Muscle layer of duodenum (tissue), 2 donors: ENCODE measurements around the gene ACAD8.
A peak's percentile ranks its signal among the peaks of the same experiment; 100 is the strongest.
"Not testable (repeated sequence)": the region's sequence is repeated elsewhere in the genome, so short reads cannot be mapped to it uniquely, and the experiment has no call there.

ENCODE experiments used
- H3K27ac ChIP-seq: one replicate; pipeline ENCODE4 v1.7.0; 2013; ENCODE audit warnings: mild to moderate bottlenecking, low read length
- H3K27me3 ChIP-seq: one replicate; pipeline ENCODE4 v1.7.0; 2013; ENCODE audit warnings: low read depth, mild to moderate bottlenecking, control low read depth, low read length
- H3K36me3 ChIP-seq, 2 donors: one replicate each; pipeline ENCODE4 v1.7.0; 2013; ENCODE audit warnings: low read length in 2 of 2, control low read depth in 1 of 2, mild to moderate bottlenecking in 1 of 2; ENCODE audit not compliant: insufficient read depth in 2 of 2, control insufficient read depth in 1 of 2
- H3K4me1 ChIP-seq, 2 donors: one replicate each; pipeline ENCODE4 v1.7.0; 2013; ENCODE audit warnings: low read length in 2 of 2, mild to moderate bottlenecking in 2 of 2, control low read depth in 1 of 2, moderate library complexity in 1 of 2; ENCODE audit not compliant: insufficient read depth in 2 of 2, control insufficient read depth in 1 of 2
- H3K4me3 ChIP-seq, 2 donors: one replicate each; pipeline ENCODE4 v1.7.0; 2013; ENCODE audit warnings: low read length in 2 of 2, low read depth in 1 of 2, mild to moderate bottlenecking in 1 of 2
- H3K9me3 ChIP-seq, 2 donors: one replicate each; pipeline ENCODE4 v1.7.0; 2013; ENCODE audit warnings: low read length in 2 of 2, control low read depth in 1 of 2, mild to moderate bottlenecking in 1 of 2; ENCODE audit not compliant: control insufficient read depth in 1 of 2
- donor health status: healthy.

Gene ACAD8

GRCh38 chr11:134271978-134272377 is 18.6 kb downstream of the ACAD8 start:
- Histone ChIP-seq H3K9me3 (no peaks in the 10 kb centered on the region), H3K4me1 (peaks cover 6 to 18% of the 10 kb centered on the region in 2 donors), H3K36me3 (no peaks in the 10 kb centered on the region), H3K4me3 (no peak overlapping the region), H3K27ac (no peak overlapping the region), H3K27me3 (peaks cover 38% of the 10 kb centered on the region)

- peaks cover 6 to 24% of the 10 kb centered on the region in 2 donors for H3K4me1 ChIP-seq
- no peak overlapping the region for H3K27ac ChIP-seq
- peaks cover 44% of the 10 kb centered on the region for H3K27me3 ChIP-seq
- H3K36me3 ChIP-seq = no peaks in the 10 kb centered on the region
- no peak overlapping the region for H3K4me3 ChIP-seq
- no peaks in the 10 kb centered on the region for H3K9me3 ChIP-seq
Observed at GRCh38 chr11:134272381-134273316, 19.3 kb downstream of the ACAD8 start.

GRCh38 chr11:134273317-134273712 is 19.9 kb downstream of the ACAD8 start:
- no peaks in the 10 kb centered on the region for H3K36me3 ChIP-seq
- H3K27me3 ChIP-seq = peaks cover 49% of the 10 kb centered on the region
- H3K9me3 ChIP-seq = peaks cover 0 to under 1% of the 10 kb centered on the region in 2 donors
- H3K27ac ChIP-seq = no peak overlapping the region
- no peak overlapping the region for H3K4me3 ChIP-seq
- peaks cover 6 to 26% of the 10 kb centered on the region in 2 donors for H3K4me1 ChIP-seq

GRCh38 chr11:134275188-134275533 is 21.8 kb downstream of the ACAD8 start:
- Histone ChIP-seq H3K27ac (no peak overlapping the region), H3K4me3 (peak overlapping the region in 1 of 2 donors; percentile 65), H3K4me1 (peaks cover 6 to 26% of the 10 kb centered on the region in 2 donors), H3K36me3 (no peaks in the 10 kb centered on the region), H3K9me3 (peaks cover 0 to 3% of the 10 kb centered on the region in 2 donors), H3K27me3 (peaks cover 52% of the 10 kb centered on the region)

- no peak within 1 kb of the TSS for H3K27ac ChIP-seq
- peak within 1 kb of the TSS; percentile 37 to 65 for H3K4me3 ChIP-seq
- H3K27me3 ChIP-seq = peaks cover 52% of the 10 kb centered on the region
- no peaks in the 10 kb centered on the region for H3K36me3 ChIP-seq
- H3K4me1 ChIP-seq = peaks cover 6 to 26% of the 10 kb centered on the region in 2 donors
- peaks cover 0 to 3% of the 10 kb centered on the region in 2 donors for H3K9me3 ChIP-seq
Observed at GRCh38 chr11:134275534-134276395, 22.4 kb downstream of the ACAD8 start, which contains the start of gene GLB1L3. GLB1L3 (plus strand) TSS chr11:134276379; CDS start chr11:134276741, 362 bp downstream.

- Histone ChIP-seq H3K27ac (no peak overlapping the region), H3K27me3 (peaks cover 52% of the 10 kb centered on the region), H3K4me1 (peaks cover 6 to 26% of the 10 kb centered on the region in 2 donors), H3K36me3 (no peaks in the 10 kb centered on the region), H3K4me3 (peak overlapping the region in 1 of 2 donors; percentile 65), H3K9me3 (peaks cover 0 to 3% of the 10 kb centered on the region in 2 donors)
Observed at GRCh38 chr11:134276396-134277182, 23.2 kb downstream of the ACAD8 start.

- no peak overlapping the region for H3K27ac ChIP-seq
Observed at GRCh38 chr11:134277183-134278001, 24.0 kb downstream of the ACAD8 start.

GRCh38 chr11:134278356-134278755 is 25.0 kb downstream of the ACAD8 start:
- Histone ChIP-seq H3K36me3 (no peaks in the 10 kb centered on the region), H3K9me3 (peaks cover 0 to 3% of the 10 kb centered on the region in 2 donors), H3K27ac (no peak overlapping the region), H3K4me1 (peaks cover 6 to 26% of the 10 kb centered on the region in 2 donors), H3K27me3 (peaks cover 41% of the 10 kb centered on the region), H3K4me3 (no peak overlapping the region)

More at GRCh38 chr11:134277183-134278001, 24.0 kb downstream of the ACAD8 start:
- Histone ChIP-seq H3K27me3 (peaks cover 50% of the 10 kb centered on the region), H3K9me3 (peaks cover 0 to 3% of the 10 kb centered on the region in 2 donors), H3K36me3 (no peaks in the 10 kb centered on the region), H3K4me3 (peak overlapping the region in 1 of 2 donors; percentile 65), H3K4me1 (peaks cover 6 to 26% of the 10 kb centered on the region in 2 donors)

- H3K9me3 ChIP-seq, H3K4me3 ChIP-seq, H3K27ac ChIP-seq, H3K36me3 ChIP-seq: not testable (repeated sequence)
- peaks cover 18% of the 10 kb centered on the region for H3K27me3 ChIP-seq
- peaks cover 0 to 11% of the 10 kb centered on the region in 2 donors for H3K4me1 ChIP-seq
Observed at GRCh38 chr11:134281635-134282034, 28.3 kb downstream of the ACAD8 start.
